Testis (tissue), 3 donors: ENCODE results near the gene CHD5. TPM values are rescaled to one million over a fixed set of nuclear protein-coding genes. Genes with fewer than 3 reads are reported as not detected.
A peak's percentile ranks its signal among the peaks of the same experiment; 100 is the strongest.

Experiments
- DNase-seq: peaks from one replicate; pipeline ENCODE4 v3.0.0-alpha.2; 2019
- H3K27ac ChIP-seq, 2 donors: fragments of 200-600 bp; sonication (generic); one replicate each; pipeline ENCODE4 v1.5.1; 2019
- H3K27me3 ChIP-seq: fragments of 200-600 bp; sonication (generic); one replicate; pipeline ENCODE4 v1.5.1; 2019
- H3K36me3 ChIP-seq: fragments of 200-600 bp; sonication (generic); one replicate; pipeline ENCODE4 v1.5.1; 2017; ENCODE audit warnings: low read depth; ENCODE audit errors: missing control alignments
- H3K4me1 ChIP-seq: fragments of 200-600 bp; sonication (generic); one replicate; pipeline ENCODE4 v1.5.1; 2019
- H3K4me3 ChIP-seq, 2 donors: fragments of 200-600 bp; sonication (generic); one replicate each; pipeline ENCODE4 v1.5.1; 2017 to 2019
- H3K9me3 ChIP-seq: fragments of 200-600 bp; sonication (generic); one replicate; pipeline ENCODE4 v1.5.1; 2017
- POLR2A ChIP-seq: fragments of 450-650 bp; IDR thresholded peaks from one replicate; pipeline ENCODE4 v1.6.1; 2017; ENCODE audit warnings: antibody characterized with exemption, mild to moderate bottlenecking, moderate library complexity
- WGBS, 2 donors: methylation state at CpG; one replicate each; pipeline ENCODE4 v1.1.5; 2018; 5-methylcytosine and 5-hydroxymethylcytosine counted together
- intact Hi-C: fragments of 100-400 bp; cut with DNase I; formaldehyde crosslinking; loops from one replicate; pipeline ENCODE4 v1.15.1; 2023; ENCODE audit warnings: low total_unique reads
- polyA plus RNA-seq: library from polyadenylated mRNA; stranded (reverse); fragments of 350-450 nt; fragmentation: Illumina TruSeq; extraction: RNeasy Lipid Tissue Mini Kit (QIAGEN cat#74804); gene quantifications from one replicate; pipeline ENCODE4 v1.2.3, GENCODE V29; 2014; ENCODE audit warnings: low read depth, low replicate concordance; ENCODE audit not compliant: insufficient read depth
- total RNA-seq, 2 donors: library from RNA; depleted of rRNA; stranded (reverse); fragments of >200 nt; gene quantifications; one replicate each; pipeline ENCODE4 v1.2.3, GENCODE V29; 2016
- TF ChIP-seq, protein P1 (sequence below), 3 experiments: fragments of 450-650 bp in 2 of 3; fragments of 200-600 bp in 1 of 3; sonication (generic) in 1 of 3; IDR thresholded peaks; one replicate each; pipeline ENCODE4 v1.5.1; 2016 to 2019; ENCODE audit warnings: antibody characterized with exemption in 3 of 3, mild to moderate bottlenecking in 2 of 3, moderate library complexity in 1 of 3

CHD5 gene
- total and polyA plus RNA-seq, 3 donors from 2014 or later = 42.1 to 67.5 (median 63.1) TPM

DNA sequence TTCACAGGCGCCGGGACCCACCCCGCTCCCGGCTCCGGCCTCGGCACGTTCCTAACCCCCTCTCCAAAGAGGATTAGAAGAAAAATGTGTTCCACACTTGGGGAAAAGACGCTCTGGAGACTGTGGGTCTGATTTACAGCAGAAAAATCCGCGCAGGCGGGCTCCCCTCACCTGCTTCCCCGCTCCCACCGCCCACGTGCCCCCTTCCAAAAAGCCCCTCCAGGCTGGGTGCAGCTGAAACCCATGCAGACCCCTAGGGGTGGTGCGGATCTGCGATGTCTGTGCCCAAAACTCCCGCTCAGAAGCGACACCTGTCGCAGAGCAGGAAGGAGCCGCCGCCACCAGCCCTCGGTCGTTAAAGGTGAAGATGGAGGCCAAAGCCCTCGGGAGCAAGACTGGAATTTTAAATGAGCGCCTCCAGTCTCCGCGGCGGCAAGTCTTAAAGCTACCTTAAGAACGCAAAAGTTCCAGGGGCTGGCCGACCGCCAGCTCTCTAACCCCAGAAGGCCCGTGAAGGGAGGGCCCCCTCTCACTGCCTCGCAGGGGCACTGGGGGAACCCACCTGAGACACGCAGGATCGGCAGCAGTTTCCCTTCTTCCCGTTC, 688 bp upstream of the CHD5 start:
- no peaks in the 10 kb centered on the region for H3K36me3 ChIP-seq
- TF ChIP-seq POLR2A = no peak
- TF ChIP-seq, protein P1, sequence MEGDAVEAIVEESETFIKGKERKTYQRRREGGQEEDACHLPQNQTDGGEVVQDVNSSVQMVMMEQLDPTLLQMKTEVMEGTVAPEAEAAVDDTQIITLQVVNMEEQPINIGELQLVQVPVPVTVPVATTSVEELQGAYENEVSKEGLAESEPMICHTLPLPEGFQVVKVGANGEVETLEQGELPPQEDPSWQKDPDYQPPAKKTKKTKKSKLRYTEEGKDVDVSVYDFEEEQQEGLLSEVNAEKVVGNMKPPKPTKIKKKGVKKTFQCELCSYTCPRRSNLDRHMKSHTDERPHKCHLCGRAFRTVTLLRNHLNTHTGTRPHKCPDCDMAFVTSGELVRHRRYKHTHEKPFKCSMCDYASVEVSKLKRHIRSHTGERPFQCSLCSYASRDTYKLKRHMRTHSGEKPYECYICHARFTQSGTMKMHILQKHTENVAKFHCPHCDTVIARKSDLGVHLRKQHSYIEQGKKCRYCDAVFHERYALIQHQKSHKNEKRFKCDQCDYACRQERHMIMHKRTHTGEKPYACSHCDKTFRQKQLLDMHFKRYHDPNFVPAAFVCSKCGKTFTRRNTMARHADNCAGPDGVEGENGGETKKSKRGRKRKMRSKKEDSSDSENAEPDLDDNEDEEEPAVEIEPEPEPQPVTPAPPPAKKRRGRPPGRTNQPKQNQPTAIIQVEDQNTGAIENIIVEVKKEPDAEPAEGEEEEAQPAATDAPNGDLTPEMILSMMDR (IDR thresholded peaks at IDR 0.05) = no peak
- H3K4me1 ChIP-seq = peaks cover 4% of the 10 kb centered on the region
- peak; percentile 33 for DNase-seq
- peak overlapping the region; percentile 21 to 31 for H3K4me3 ChIP-seq
- H3K9me3 ChIP-seq = no peaks in the 10 kb centered on the region
- no peak overlapping the region for H3K27ac ChIP-seq
- H3K27me3 ChIP-seq = no peaks in the 10 kb centered on the region
- 1 to 2% methylated on average over 15 to 36 of the region's 36 CpGs for WGBS, 2 donors
- intact Hi-C loops = no loop called here

DNA sequence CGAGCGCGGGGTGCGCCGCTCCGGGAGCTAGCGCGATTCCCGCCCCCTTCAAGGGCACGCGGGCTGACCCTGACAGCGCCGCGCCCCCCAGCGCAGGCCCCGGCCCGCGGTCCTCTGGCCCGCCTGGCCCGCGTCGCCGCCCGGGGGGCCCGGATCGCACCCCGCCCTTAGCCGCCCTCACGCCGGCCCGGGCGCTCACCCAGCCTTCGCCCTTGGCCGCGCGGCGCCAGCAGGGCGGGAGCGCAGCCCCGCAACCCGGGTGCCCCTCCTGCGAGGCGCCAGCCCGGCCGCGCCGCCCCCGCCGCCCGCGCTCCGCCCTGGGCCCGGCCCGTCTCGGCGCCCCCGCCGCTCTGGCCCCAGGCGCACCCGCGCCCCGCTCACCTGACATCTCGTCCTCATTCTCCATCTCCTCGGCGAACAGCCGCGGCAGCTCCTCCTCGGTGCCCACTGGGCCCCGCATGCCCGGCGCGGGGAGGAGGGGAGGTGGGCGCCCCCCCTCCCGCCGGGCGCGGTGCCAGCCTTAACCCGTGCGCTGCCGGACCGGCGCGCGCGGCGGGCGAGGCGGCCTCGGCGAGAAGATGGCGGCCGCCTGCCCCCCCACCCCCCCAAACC, 451 bp downstream of the CHD5 start:
- TF ChIP-seq POLR2A = no peak
- TF ChIP-seq, protein P1 (IDR thresholded peaks at IDR 0.05) = no peak
- no peaks in the 10 kb centered on the region for H3K27me3 ChIP-seq
- H3K36me3 ChIP-seq = no peaks in the 10 kb centered on the region
- peaks cover 4% of the 10 kb centered on the region for H3K4me1 ChIP-seq
- 0% methylated on average over 1 to 54 of the region's 92 CpGs for WGBS, 2 donors
- intact Hi-C loops = no loop called here
- H3K9me3 ChIP-seq = no peaks in the 10 kb centered on the region
- no peak for DNase-seq
- H3K27ac ChIP-seq = no peak overlapping the region
- peak overlapping the region; percentile 18 to 31 for H3K4me3 ChIP-seq

DNA sequence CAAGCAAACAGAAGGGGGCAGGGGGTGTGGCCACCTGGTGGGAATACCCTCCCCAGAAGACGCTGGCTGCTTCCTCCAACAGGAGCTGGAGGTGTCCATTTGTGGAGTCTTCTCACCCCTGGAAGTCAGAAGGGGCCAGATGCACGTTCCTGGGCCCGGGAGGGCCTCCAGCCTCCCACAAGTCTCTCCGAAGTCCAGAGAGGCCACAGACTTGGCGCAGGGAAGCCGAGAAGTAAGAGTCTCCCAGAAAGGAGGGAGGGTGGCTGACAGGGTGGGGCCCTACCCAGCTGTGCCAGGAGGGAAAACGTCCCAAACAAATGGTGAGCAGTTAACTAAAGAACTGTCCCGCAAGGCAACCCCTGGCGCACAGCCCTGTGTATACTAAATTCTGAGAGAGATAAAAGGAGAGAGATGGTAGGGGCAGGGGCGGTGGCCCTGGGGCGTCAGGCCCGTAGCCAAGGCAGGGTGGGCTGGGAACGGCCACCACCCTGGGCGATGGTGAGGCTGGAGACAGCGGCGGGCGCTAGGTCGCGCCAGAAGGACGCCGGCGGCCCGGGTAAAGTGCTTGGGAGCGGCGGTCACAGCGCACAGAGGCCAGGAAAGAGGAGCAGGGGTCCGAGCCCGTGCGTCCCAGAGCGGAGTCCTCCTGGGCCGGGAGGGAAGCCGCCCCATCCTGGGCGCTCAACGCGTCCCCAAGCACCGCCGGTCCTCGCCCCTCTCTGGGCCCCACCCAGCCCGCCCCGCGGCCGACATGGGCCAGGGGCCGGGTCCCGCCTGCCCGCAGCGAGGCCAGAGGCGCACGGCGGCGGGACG, 1.2 kb downstream of the CHD5 start:
- Histone ChIP-seq H3K4me3 (peak overlapping the region; percentile 6 to 53), H3K4me1 (peaks cover 4% of the 10 kb centered on the region), H3K27me3 (no peaks in the 10 kb centered on the region), H3K9me3 (no peaks in the 10 kb centered on the region), H3K36me3 (no peaks in the 10 kb centered on the region), H3K27ac (no peak overlapping the region)
- intact Hi-C loops = no loop called here
- no peak for DNase-seq
- WGBS, 2 donors = 1 to 3% methylated on average over 22 to 51 of the region's 51 CpGs
- TF ChIP-seq, protein P1 (IDR thresholded peaks at IDR 0.05) = no peak
- no peak for TF ChIP-seq POLR2A

DNA sequence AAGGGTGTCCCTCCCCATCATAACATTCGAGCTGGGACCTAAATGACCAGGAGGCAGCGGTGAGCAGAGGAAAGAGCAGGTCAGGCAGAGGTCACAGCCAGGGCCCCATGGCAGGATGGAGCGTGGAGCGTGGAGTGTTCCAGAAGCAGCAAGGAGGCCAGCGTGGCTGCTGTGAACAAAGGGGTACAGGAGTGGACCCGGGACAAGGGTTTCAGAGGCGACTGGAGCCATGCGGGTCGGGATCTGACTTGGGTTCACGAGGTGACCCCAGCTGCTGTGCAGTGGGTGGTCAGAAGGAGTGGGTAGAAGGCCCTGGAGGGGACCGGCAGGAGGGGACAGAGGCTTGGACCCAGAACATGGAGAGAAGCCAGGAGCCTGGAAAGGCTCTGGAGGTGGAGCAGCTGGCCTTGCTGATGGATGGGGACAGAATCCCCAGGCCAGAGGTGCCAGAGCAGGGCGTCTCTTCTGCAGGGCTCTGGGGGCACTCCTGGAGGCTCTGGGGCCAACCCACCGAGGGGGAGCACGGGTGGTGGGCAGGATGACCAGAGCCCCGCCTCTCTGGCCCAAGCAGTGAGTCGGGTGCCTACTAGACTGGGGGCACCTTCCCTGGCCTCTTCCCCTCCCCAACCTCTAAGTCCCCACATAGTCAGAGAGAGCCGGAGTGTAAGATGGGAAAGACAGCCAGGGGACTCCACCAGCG, 2.3 kb downstream of the CHD5 start:
- 67 to 78% methylated on average over 18 of the region's 18 CpGs for WGBS, 2 donors

More for the DNA sequence above, 2.3 kb downstream of the CHD5 start:
- Histone ChIP-seq H3K27me3 (no peaks in the 10 kb centered on the region), H3K4me1 (peaks cover 4% of the 10 kb centered on the region), H3K27ac (no peak overlapping the region), H3K4me3 (no peak overlapping the region), H3K36me3 (no peaks in the 10 kb centered on the region), H3K9me3 (no peaks in the 10 kb centered on the region)
- TF ChIP-seq, protein P1 (IDR thresholded peaks at IDR 0.05) = no peak
- TF ChIP-seq POLR2A = no peak
- intact Hi-C loops = no loop called here
- no peak for DNase-seq
